ENCODE data around the gene OXCT1.

OXCT1 gene

GRCh38 chr5:41882765-41883164 lies 12.5 kb upstream of the OXCT1 start:
- no peak for TF ChIP-seq ZFX (IDR thresholded peaks at IDR 0.05)
- TF ChIP-seq CTCF (conservative IDR thresholded peaks at IDR 0.05) = no peak
- H3K27ac ChIP-seq = no peak overlapping the region

- TF ChIP-seq ZFX (IDR thresholded peaks at IDR 0.05) = no peak
- TF ChIP-seq CTCF (conservative IDR thresholded peaks at IDR 0.05) = no peak
- no peak overlapping the region for H3K27ac ChIP-seq
Observed at GRCh38 chr5:41878643-41879478, 8.6 kb upstream of the OXCT1 start.

GRCh38 chr5:41878173-41878572 lies 7.9 kb upstream of the OXCT1 start:
- no peak for TF ChIP-seq ZFX (IDR thresholded peaks at IDR 0.05)
- no peak for TF ChIP-seq CTCF (conservative IDR thresholded peaks at IDR 0.05)

GRCh38 chr5:41877408-41877807 lies 7.2 kb upstream of the OXCT1 start:
- TF ChIP-seq CTCF (conservative IDR thresholded peaks at IDR 0.05) = no peak
- H3K27ac ChIP-seq = no peak overlapping the region

More at GRCh38 chr5:41878173-41878572, 7.9 kb upstream of the OXCT1 start:
- H3K27ac ChIP-seq = no peak overlapping the region

GRCh38 chr5:41876678-41877077 lies 6.5 kb upstream of the OXCT1 start:
- TF ChIP-seq ZFX (IDR thresholded peaks at IDR 0.05) = no peak
- TF ChIP-seq CTCF (conservative IDR thresholded peaks at IDR 0.05) = no peak
- H3K27ac ChIP-seq = no peak overlapping the region

- H3K27ac ChIP-seq = no peak overlapping the region
- TF ChIP-seq CTCF (conservative IDR thresholded peaks at IDR 0.05) (no peak), ZFX (IDR thresholded peaks at IDR 0.05) (no peak)
Observed at GRCh38 chr5:41875121-41875520, 4.9 kb upstream of the OXCT1 start.

GRCh38 chr5:41874512-41875060 lies 4.4 kb upstream of the OXCT1 start:
- TF ChIP-seq CTCF (conservative IDR thresholded peaks at IDR 0.05) = no peak
- no peak for TF ChIP-seq ZFX (IDR thresholded peaks at IDR 0.05)
- H3K27ac ChIP-seq = no peak overlapping the region
